PC-9 (cell line): ENCODE measurements around the gene ERAP2. TPM values are rescaled to one million over a fixed set of nuclear protein-coding genes. Genes with fewer than 3 reads are reported as not detected.

ENCODE experiments used
- BruUV-seq: library from RNA; stranded (reverse); fragments of 400-500 nt; replicated peaks from 2 replicates; lab custom pipeline; 2021; lab: Mats Ljungman, UMichigan
- CTCF ChIA-PET: fragments of 300-600 bp; sonication (Branson Sonifier 250); formaldehyde crosslinking; loops from one replicate; lab custom pipeline; 2022; ENCODE audit warnings: antibody characterized with exemption; lab: Charles Lee
- POLR2A ChIA-PET: fragments of 300-600 bp; sonication (Branson Sonifier 250); formaldehyde crosslinking; loops from one replicate; lab custom pipeline; 2022; ENCODE audit warnings: antibody characterized with exemption; ENCODE audit not compliant: unreplicated experiment; lab: Charles Lee
- DNase-seq, 2 experiments: peaks; one replicate each; pipeline versions ENCODE4 v3.0.0 to v3.0.0-alpha.2; 2015 to 2022; ENCODE audit warnings: mixed read lengths in 1 of 2
- H2AFZ ChIP-seq: fragments of 200-600 bp; sonication (generic); 2 replicates; pipeline ENCODE4 v1.8.1; 2017; ENCODE audit warnings: antibody characterized with exemption
- H3F3A ChIP-seq: fragments of 200-600 bp; sonication (generic); 2 replicates; pipeline ENCODE4 v1.8.1; 2017; ENCODE audit warnings: antibody characterized with exemption, mild to moderate bottlenecking, low read depth; ENCODE audit not compliant: insufficient read depth
- H3K27ac ChIP-seq: fragments of 200-600 bp; sonication (generic); 2 replicates; pipeline ENCODE4 v1.6.1; 2016; ENCODE audit warnings: mixed run types
- H3K27me3 ChIP-seq: fragments of 200-600 bp; sonication (generic); 2 replicates; pipeline ENCODE4 v1.6.1; 2016; ENCODE audit warnings: low read depth, mixed run types; ENCODE audit not compliant: insufficient read depth
- H3K36me3 ChIP-seq: fragments of 200-600 bp; sonication (generic); 2 replicates; pipeline ENCODE4 v1.6.1; 2016; ENCODE audit warnings: low read depth, mixed run types
- H3K4me1 ChIP-seq: fragments of 200-600 bp; sonication (generic); replicated peaks from 2 replicates; pipeline ENCODE4 v1.6.1; 2016; ENCODE audit warnings: mixed run types; ENCODE audit not compliant: insufficient read depth
- H3K4me2 ChIP-seq: fragments of 200-600 bp; sonication (generic); 2 replicates; pipeline ENCODE4 v1.6.1; 2017; ENCODE audit warnings: mixed run types
- H3K4me3 ChIP-seq: fragments of 200-600 bp; sonication (generic); 2 replicates; pipeline ENCODE4 v1.6.1; 2016; ENCODE audit warnings: mixed run types
- H3K79me2 ChIP-seq: fragments of 200-600 bp; sonication (generic); 2 replicates; pipeline ENCODE4 v1.6.1; 2017; ENCODE audit warnings: low read depth, mixed run types
- H3K9me2 ChIP-seq: fragments of 200-600 bp; sonication (generic); 2 replicates; pipeline ENCODE4 v1.8.1; 2017; ENCODE audit warnings: mild to moderate bottlenecking; ENCODE audit not compliant: insufficient read depth
- H3K9me3 ChIP-seq: fragments of 200-600 bp; sonication (generic); 2 replicates; pipeline ENCODE4 v1.8.1; 2016; ENCODE audit warnings: low read depth; ENCODE audit not compliant: insufficient read depth
- H4K20me1 ChIP-seq: fragments of 200-600 bp; sonication (generic); 2 replicates; pipeline ENCODE4 v1.8.1; 2017; ENCODE audit not compliant: insufficient read depth
- CTCF ChIP-seq: fragments of 200-600 bp; sonication (generic); conservative IDR thresholded peaks from 2 replicates; pipeline ENCODE4 v1.6.1; 2017; ENCODE audit warnings: mixed run types, antibody characterized with exemption, mild to moderate bottlenecking, moderate library complexity
- EZH2 ChIP-seq: fragments of 200-600 bp; sonication (generic); IDR thresholded peaks from 2 replicates; pipeline ENCODE4 v1.8.0; 2017; ENCODE audit warnings: antibody characterized with exemption, low read depth
- intact Hi-C: fragments of 100-400 bp; cut with micrococcal nuclease; formaldehyde crosslinking; loops from one replicate; pipeline ENCODE4 v1.10.0; 2022; ENCODE audit not compliant: unreplicated experiment
- total RNA-seq: library from RNA; stranded (reverse); gene quantifications from 2 replicates; pipeline ENCODE4 v1.2.3, GENCODE V29; 2021

ERAP2 gene
- total RNA-seq, 1 experiment from 2014 or later: 48.2 TPM

GRCh38 chr5:96835791-96836191 is 40.5 kb upstream of the ERAP2 start:
- TF ChIP-seq EZH2 (no peak), CTCF (no peak)
- no peaks in the 10 kb centered on the region for H4K20me1 ChIP-seq
- no peaks in the 10 kb centered on the region for H3K9me3 ChIP-seq
- H2AFZ ChIP-seq: no peak overlapping the region
- no peak overlapping the region for H3K4me3 ChIP-seq
- H3K9me2 ChIP-seq: no peaks in the 10 kb centered on the region
- BruUV-seq: no TSS peak
- intact Hi-C loops: no loop called here
- H3K4me1 ChIP-seq: no peaks in the 10 kb centered on the region
- no peaks in the 10 kb centered on the region for H3F3A ChIP-seq
- no peak overlapping the region for H3K27ac ChIP-seq
- ChIA-PET POLR2A (no interaction called here), CTCF (no interaction called here)
- H3K27me3 ChIP-seq: no peaks in the 10 kb centered on the region
- H3K79me2 ChIP-seq: no peaks in the 10 kb centered on the region
- no peaks in the 10 kb centered on the region for H3K36me3 ChIP-seq
- DNase-seq: no peak
- no peak overlapping the region for H3K4me2 ChIP-seq

GRCh38 chr5:96836817-96837216 is 39.5 kb upstream of the ERAP2 start:
- no peaks in the 10 kb centered on the region for H3K4me1 ChIP-seq
- no peaks in the 10 kb centered on the region for H4K20me1 ChIP-seq
- H3K4me3 ChIP-seq: no peak overlapping the region
- no peaks in the 10 kb centered on the region for H3K27me3 ChIP-seq
- H3K27ac ChIP-seq: no peak overlapping the region
- ChIA-PET POLR2A (no interaction called here), CTCF (no interaction called here)
- H3K79me2 ChIP-seq: no peaks in the 10 kb centered on the region
- H3K36me3 ChIP-seq: no peaks in the 10 kb centered on the region
- no peak for DNase-seq
- no peak overlapping the region for H3K4me2 ChIP-seq
- H3K9me2 ChIP-seq: no peaks in the 10 kb centered on the region
- TF ChIP-seq CTCF: no peak
- TF ChIP-seq EZH2: no peak
- BruUV-seq: no TSS peak
- no peaks in the 10 kb centered on the region for H3F3A ChIP-seq
- no peaks in the 10 kb centered on the region for H3K9me3 ChIP-seq
- intact Hi-C loops: no loop called here
- no peak overlapping the region for H2AFZ ChIP-seq

GRCh38 chr5:96837303-96837702 is 39.0 kb upstream of the ERAP2 start:
- H3K36me3 ChIP-seq: no peaks in the 10 kb centered on the region
- DNase-seq: no peak
- no peak overlapping the region for H2AFZ ChIP-seq
- TF ChIP-seq CTCF: no peak
- TF ChIP-seq EZH2: no peak
- no peaks in the 10 kb centered on the region for H3K4me1 ChIP-seq
- ChIA-PET POLR2A (no interaction called here), CTCF (no interaction called here)
- H3K4me3 ChIP-seq: no peak overlapping the region
- no peak overlapping the region for H3K27ac ChIP-seq
- no peaks in the 10 kb centered on the region for H4K20me1 ChIP-seq
- no peaks in the 10 kb centered on the region for H3K9me2 ChIP-seq
- H3K9me3 ChIP-seq: no peaks in the 10 kb centered on the region
- BruUV-seq: no TSS peak
- H3K27me3 ChIP-seq: no peaks in the 10 kb centered on the region
- H3K79me2 ChIP-seq: no peaks in the 10 kb centered on the region
- intact Hi-C loops: no loop called here
- H3F3A ChIP-seq: no peaks in the 10 kb centered on the region
- H3K4me2 ChIP-seq: no peak overlapping the region
